ENCODE measurements around the gene PROSER2.

The PROSER2 gene

GRCh38 chr10:11869743-11870460 is 46.7 kb downstream of the PROSER2 start:
- DNase-seq: no peak

GRCh38 chr10:11870461-11870780 is 47.3 kb downstream of the PROSER2 start:
- no peak for DNase-seq

GRCh38 chr10:11870900-11871400 is 47.8 kb downstream of the PROSER2 start:
- no peak for DNase-seq

GRCh38 chr10:11871466-11871865 is 48.3 kb downstream of the PROSER2 start:
- DNase-seq: no peak

- DNase-seq: peak; percentile 84
These were observed 51.7 kb downstream of the PROSER2 start for GRCh38 chr10:11874568-11875493.

GRCh38 chr10:11875494-11876281 is 52.5 kb downstream of the PROSER2 start:
- DNase-seq: peak; percentile 67

- DNase-seq: no peak
These were observed 53.2 kb downstream of the PROSER2 start for GRCh38 chr10:11876324-11876723.

- no peak for DNase-seq
These were observed 53.8 kb downstream of the PROSER2 start for GRCh38 chr10:11876805-11877590.

- DNase-seq: no peak
These were observed 54.4 kb downstream of the PROSER2 start for GRCh38 chr10:11877591-11877905.

- DNase-seq: no peak
These were observed 55.6 kb downstream of the PROSER2 start for GRCh38 chr10:11878776-11879175.

GRCh38 chr10:11879387-11880094 is 56.4 kb downstream of the PROSER2 start:
- DNase-seq: no peak

GRCh38 chr10:11880151-11881029 is 57.2 kb downstream of the PROSER2 start:
- DNase-seq: no peak

GRCh38 chr10:11881030-11881476 is 57.9 kb downstream of the PROSER2 start:
- DNase-seq: no peak

- no peak for DNase-seq
These were observed 58.6 kb downstream of the PROSER2 start for GRCh38 chr10:11881477-11882417.

- no peak for DNase-seq
These were observed 59.7 kb downstream of the PROSER2 start for GRCh38 chr10:11882646-11883375.

- DNase-seq: no peak
These were observed 61.7 kb downstream of the PROSER2 start for GRCh38 chr10:11884706-11885423.

- no peak for DNase-seq
These were observed 62.4 kb downstream of the PROSER2 start for GRCh38 chr10:11885437-11886137.

- no peak for DNase-seq
These were observed 63.0 kb downstream of the PROSER2 start for GRCh38 chr10:11886138-11886474.
